ENCODE data around the gene GPHN.

- TF ChIP-seq POLR2A (IDR thresholded peaks at IDR 0.05; ENCODE audit: low read depth, low read length) (no peak), POLR2AphosphoS5 (IDR thresholded peaks at IDR 0.05; ENCODE audit: low read depth, low read length) (no peak), TAF1 (IDR thresholded peaks at IDR 0.05; ENCODE audit: low read depth, low read length) (no peak), SPI1 (IDR thresholded peaks at IDR 0.05; ENCODE audit: low read depth, low read length) (no peak), POU2F2 (IDR thresholded peaks at IDR 0.05; ENCODE audit: low read depth, low read length) (no peak)
Measured at GRCh38 chr14:67195279-67195678, 687.3 kb downstream of the GPHN start.
